ENCODE results near the gene TULP4.
"Not testable (repeated sequence)": the region's sequence is repeated elsewhere in the genome, so short reads cannot be mapped to it uniquely, and the experiment has no call there.

TULP4 gene

DNA sequence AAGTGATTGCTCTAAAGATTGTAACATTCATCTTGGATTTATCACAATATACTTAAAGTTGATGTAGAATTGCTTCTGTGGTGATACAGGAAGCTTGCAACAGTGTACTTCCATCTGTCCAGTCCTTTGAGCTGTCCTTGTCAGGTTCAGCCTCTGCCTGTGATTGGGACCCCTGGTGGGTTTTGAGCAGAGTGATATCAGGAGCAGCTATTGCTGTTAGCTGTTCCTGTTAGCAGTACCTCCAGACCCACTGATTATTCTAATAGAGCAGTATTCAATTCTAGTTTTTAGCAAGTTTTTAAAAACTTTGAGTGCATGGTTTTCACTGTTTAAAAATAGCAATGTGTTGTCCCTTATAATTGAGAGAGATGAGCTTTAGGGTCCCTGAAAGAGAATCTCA, 48.8 kb downstream of the TULP4 start:
- no peak for DNase-seq

DNA sequence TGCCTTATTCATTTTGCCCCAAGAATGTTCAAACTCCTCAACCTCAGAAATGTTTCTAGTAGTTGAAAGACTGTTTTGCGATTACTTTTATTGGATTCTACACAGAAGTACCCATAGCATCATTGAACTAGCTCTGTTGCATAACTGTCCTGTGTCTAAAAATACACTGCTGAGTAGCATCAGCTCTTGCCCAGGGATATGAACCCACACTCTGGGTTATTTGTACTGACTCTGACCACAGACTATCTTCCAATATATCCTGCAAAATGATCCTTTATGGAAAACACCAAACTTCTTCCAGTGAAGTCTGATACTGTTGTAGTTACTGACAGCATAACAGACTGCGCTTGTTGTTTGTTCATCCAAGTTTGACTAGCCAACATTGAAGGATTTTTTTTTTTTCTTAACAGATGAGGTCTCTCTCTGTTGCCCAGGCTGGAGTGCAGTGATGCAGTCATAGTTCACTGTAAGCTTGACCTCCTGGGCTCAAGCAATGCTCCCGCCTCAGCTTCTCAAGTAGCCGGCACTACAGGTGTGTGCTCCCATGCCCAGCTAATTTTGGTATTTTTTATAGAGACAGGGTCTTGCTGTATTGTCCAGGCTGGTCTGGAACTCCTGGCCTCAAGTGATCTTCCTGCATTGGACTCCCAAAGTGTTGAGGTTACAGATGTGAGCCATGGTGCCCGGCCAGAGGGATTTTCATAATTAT, 49.9 kb downstream of the TULP4 start:
- DNase-seq: no peak

DNA sequence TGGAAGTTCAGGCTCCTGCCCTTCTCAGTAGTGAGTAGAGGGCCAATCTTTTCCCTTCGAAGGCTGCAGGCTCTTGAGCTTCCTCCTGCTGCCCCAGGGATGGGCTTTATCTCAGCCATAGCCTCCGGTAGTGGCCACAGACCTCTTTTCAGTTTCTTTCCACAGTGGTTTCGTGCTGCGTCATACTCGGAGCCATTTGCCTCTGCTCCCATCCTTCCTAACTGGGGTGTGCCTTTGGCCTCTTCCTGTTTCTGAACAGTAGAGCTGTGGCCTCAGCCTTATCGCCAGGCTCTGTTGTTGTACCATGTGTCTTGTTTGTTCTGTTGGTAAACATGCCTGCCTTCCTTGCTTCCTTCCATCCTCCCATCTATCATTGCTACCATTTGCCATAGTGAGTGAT, 54.1 kb downstream of the TULP4 start:
- no peak for DNase-seq

DNA sequence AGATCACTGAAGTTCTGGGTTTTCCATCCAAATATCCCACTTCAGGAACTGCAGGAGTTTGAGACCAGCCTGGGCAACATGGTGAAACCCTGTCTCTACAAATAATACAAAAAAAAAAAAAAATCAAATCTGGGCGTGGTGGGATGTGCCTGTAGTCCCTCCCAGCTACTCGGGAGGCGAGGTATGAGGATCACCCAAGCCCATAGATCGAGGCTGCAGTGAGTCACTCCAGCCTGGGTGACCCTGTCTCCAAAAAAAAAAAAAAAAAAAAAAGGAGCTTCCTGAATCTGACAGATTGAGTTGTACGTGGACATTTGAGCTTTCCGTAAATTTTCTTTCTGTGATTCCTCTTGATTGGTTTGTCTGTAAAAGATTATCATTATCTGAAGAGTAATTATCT, 55.6 kb downstream of the TULP4 start:
- no peak for DNase-seq

DNA sequence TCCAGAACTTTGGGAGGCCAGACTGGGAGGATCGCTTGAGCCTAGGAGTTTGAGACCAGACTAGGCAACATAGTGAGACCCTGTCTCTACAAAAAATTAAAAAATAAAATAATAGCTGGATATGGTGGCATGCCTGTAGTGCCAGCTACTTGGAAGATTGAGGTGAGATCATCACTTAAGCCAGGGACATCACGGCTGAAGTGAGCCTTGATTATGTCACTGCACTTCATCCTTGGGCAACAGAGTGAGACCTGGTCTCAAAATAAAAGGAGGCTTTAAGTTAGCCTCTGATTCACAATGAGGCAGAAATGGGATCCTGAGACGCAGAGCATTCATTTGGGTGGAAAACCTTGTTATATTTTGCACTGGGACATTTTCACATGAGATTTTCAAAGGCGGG, 57.0 kb downstream of the TULP4 start:
- no peak for DNase-seq

DNA sequence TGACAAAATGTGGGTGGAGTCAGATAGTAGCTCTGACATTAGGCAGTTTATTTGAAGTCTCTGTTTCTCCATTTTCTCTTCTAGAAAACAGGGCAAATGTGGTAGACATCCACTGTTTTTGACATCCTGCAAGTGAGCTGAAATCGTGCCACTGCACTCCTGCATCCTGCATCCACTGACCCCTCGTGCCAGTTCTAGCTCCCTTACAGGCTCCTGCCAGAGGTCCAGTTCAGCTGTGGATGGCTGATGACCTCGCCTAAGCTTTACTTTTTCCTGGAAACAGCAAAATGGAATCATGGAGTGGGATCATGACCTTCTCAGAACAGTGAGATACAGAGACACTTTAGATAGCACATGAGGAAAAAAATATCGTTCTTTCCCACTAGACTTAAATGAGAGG, 58.5 kb downstream of the TULP4 start:
- DNase-seq: no peak

DNA sequence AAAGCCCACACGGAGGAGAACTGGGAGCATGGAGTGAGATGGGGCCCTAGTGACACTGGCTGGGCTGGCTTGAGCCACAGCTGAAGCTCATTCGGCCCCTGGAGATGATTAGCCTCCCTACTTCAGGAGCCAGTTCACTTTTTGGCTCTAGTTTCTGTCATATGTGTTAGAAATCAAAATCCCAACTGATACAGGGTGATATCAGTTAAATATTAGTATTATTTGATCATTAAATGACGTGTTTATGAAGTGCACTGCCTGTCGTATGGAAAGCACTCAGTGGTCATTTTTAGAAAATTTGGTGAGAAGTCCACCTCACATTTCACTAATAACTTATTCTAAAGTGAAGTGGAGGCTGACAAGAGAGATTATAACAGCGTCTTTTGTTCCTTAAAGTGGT, 59.0 kb downstream of the TULP4 start:
- DNase-seq: no peak

DNA sequence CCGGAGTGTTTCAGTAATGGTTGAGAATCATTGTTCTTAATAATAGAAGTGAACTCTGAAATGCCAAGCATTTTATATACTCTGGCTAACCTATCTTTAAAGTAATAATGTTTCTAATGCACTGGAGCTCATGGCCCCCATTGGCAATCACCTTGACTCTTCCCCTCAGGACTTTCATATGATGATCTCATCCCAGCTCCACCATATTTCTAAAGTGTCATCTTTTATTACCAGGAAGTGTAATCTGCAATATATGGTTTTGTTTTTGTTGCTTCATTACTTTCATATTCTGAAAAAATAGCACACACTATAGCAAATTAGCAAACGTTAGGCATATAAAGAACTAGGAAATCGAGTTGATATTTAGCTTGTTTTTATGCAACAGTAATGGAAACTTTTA, 60.3 kb downstream of the TULP4 start:
- DNase-seq: no peak

DNA sequence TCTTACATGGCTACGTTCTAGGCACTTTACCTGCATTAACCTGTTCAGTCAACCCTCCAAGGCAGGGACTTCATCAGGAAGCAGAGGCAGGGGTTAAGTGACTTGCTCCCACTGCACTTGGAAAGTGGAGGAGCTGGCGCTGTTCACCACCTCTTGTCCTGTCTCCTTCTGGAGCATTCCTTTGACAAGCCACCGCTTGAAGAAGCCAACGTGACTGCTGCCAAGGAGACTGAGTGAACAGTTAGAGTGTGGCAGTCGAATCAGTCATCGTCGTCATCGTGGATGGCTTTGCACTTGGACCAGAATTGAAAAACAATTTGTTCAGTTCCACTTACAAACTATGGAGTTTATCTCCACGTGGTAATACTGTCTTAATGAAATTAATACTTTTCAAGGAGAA, 60.9 kb downstream of the TULP4 start:
- no peak for DNase-seq

DNA sequence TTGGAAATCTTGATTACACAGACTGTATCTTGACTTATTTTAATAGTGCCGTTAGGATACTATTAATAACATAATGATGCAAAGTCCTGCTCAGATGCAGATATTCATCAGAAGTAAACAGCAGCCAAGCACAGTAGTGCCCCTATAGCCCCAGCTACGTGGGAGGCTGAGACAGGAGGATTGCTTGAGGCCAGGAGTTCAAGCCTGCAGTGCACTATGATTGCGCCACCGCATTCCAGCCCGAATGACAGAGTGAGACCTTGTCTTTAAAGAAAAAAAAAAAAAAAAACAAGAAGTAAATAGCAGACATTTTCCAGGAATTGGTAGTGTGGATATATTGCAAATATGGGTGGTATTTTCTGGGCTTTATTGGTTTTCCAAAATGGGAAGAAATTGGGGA, 61.8 kb downstream of the TULP4 start:
- DNase-seq: no peak

DNA sequence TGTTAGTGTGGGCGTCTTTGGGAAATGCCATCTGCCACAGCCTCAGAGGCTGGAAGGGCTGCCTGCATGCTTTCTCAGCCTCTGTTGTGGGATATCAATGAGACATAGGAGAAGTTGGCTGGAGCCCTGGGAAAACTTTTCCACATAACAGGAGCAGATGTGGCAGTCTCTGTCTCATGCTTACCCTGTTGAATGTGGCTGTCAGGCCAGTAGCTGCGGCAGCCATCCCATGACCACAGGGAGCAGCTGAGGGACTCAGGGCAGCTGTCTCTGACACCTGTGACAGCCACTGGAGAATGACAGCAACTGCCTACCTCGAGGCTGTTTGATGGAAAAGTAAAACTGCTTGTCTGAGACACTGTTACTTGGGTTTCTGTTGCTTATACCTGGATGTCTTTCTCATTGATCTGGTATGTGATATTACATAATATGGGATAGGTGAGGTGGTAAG, 64.4 kb downstream of the TULP4 start:
- DNase-seq: no peak

DNA sequence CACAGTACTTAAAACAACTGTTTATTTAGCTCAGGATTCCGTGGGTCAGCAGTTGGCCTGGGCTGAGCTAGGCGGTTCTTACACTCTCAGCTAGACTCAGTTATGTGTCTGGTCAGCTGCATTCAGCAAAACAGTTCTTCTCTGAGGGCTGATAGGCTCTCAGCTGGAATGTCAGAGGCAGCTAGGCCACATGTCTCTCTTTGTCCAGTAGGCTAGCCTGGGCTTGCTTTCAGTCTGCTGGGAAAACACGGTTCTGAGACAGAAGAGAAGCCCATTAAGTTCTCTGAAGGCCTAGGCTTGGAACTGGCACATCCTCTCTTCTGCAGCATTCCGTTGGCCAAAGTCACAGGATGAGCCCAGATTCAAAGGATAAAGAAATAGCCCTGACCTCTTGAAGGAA, 65.6 kb downstream of the TULP4 start:
- DNase-seq: no peak

DNA sequence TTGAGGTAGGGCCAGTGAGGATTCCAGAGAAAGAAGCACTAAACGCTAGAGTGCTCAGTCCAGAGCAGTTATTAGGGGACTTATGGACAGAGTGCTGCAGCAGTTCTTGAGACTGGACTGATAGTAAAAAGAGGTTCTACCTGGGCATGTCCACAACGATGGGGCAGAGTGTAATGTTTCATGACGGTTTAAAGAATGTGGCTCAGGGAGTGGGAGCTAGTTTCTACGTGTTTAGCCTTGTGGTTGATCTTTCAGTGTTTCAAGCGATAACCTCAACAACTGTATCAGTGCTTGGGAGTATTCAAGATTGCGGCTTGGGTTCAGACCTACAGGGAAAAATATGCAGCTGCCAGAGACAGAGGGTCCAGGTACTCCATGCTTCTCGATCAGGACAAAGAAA, 67.1 kb downstream of the TULP4 start:
- no peak for DNase-seq

DNA sequence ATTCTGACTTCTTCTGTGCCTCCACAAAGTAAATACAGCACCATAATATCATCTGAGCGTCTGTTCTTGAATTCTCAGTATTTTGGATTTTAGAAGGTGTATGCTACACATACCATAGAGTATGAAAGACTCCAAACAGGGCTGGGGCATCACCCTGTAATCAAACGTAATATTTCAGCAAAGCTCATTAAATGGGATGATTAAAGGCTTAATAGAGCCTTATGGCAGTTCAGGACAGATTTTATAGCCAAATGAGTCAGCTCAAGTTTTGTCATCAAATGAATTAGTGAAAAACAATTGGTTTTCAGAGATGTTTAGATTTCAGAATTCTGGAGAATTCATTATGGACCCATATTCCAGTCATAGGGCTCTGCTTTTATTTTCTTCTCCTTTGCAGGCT, 68.9 kb downstream of the TULP4 start:
- DNase-seq: no peak

DNA sequence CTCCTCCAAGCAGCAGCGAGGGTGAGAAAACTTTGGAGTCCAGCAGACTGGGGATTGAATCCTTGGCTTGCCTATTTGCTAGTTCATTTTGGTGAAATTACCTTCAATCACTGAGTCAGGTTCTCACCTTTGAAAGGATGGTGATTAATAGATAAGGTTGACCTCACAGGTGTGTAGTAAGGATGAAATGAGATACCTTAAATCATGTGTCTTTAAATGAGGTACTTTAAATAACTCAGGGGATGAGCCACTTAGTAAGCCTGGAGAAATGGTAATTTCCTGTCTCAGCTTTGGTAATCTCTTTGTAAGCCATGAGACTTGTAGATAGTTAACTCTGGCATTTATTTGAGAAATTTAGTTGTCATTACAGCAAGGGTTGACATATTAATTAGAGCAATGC, 70.2 kb downstream of the TULP4 start:
- no peak for DNase-seq

DNA sequence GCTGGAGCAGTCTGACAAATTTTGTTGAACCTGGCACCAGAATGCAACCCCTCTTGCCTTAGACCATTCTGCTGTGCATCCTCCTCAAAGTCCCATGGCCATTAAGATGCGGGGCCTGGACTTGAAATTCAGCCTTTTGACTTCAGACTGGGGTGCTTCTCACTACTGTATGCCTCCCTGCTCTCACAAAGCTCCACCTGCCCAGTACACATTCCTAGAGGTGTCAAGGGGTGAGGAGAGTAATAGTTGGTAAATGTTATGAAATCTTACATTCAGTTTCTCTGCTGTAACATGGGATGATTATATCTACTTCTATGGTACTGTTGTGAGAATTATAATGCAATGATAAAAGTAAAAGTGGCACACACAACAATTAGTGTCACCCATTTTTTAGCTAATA, 70.8 kb downstream of the TULP4 start:
- DNase-seq: no peak

DNA sequence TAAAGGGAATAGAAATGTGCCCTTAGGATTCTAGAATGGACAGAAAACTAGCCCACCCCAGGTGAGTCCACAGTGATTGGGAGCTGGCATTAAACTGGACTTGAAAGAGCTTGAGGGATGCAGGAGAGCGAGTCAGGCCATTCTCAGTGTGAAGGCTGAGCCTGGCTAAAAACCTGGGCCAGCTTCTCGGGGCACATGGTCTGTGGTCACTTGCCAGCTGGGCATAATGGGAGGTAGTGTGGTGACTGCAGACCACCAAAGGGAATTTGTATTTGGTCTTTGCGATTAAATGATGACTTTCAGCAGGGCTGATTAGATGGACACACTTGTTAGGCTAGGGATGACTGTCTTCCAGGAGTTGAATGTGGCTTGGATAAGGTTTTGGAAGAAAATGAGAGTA, 71.3 kb downstream of the TULP4 start:
- DNase-seq: no peak

DNA sequence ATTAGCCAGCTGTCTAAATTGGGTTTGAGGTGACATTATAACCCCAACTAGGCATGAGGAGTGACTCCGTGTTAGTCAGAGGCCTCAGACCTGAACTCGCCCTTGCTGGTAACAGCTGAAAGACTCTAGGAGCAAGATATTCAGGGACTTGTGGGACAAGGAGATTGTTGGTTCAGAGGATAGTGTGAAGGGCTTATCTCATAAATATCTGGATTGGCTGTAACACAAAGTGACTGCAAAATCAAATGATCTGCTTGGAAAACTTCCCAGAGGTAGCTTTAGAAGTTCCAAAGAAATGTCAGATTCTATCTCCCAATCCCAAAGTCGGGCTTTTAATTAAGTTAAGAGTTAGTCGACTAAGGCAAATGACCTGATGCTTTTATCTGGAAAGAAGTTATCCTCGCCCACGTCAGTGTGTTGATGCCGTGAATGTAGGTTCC, 72.4 kb downstream of the TULP4 start:
- no peak for DNase-seq

DNA sequence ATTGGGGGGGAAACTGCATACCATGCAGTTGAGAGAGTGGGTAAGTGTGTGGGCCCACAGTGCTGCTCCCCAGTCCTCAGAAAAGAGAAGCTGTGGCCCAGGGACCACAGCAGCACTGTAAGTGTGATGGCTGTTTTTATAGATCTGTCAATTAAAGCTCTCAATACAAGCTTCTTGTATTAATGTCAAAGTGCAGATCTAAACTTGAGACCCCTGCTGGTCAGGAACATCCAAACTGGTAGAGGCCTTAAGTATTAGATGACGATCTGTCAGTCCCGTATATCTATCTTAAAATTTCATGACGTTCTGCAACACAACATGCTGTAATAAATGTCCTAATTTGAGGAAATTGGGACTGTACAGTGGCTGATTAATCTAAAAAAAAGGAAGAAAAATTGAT, 74.8 kb downstream of the TULP4 start:
- DNase-seq: no peak

DNA sequence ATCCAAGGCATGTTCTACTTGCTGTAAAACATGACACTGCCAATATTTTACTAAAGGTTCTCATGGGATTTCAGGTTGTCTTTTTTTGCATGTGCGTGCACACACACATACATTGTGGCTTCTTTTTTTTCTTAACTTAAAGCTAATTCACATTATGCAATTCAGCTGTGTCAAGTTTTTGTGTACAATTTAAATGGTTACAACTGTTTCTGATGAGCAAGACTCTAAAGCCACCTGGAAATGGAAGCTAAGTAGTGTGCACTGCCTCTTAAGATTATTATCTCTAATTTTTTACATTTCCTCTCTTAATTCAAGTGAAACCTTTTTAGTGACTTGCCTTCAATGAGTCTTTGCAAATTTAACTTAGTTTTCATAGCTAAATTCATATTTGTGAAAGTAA, 75.3 kb downstream of the TULP4 start:
- no peak for DNase-seq

DNA sequence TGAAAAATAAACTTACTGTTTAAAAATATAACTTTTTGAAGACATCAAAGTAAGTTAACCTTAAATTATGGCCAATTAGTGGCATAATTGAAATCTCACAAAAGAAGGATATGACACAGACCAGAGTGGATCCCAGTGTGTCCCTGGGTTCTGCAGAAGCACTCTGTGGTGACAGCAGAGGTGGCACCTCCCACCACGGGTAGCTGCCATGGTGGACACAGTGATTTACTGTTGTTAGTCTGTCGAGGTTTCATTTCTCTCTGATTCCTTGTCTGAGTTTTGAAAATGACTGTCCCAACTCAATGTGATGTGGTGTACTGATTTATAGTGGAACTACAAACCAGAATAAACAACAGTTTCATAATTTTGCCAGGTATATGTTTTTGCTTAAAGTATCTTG, 76.5 kb downstream of the TULP4 start:
- no peak for DNase-seq

DNA sequence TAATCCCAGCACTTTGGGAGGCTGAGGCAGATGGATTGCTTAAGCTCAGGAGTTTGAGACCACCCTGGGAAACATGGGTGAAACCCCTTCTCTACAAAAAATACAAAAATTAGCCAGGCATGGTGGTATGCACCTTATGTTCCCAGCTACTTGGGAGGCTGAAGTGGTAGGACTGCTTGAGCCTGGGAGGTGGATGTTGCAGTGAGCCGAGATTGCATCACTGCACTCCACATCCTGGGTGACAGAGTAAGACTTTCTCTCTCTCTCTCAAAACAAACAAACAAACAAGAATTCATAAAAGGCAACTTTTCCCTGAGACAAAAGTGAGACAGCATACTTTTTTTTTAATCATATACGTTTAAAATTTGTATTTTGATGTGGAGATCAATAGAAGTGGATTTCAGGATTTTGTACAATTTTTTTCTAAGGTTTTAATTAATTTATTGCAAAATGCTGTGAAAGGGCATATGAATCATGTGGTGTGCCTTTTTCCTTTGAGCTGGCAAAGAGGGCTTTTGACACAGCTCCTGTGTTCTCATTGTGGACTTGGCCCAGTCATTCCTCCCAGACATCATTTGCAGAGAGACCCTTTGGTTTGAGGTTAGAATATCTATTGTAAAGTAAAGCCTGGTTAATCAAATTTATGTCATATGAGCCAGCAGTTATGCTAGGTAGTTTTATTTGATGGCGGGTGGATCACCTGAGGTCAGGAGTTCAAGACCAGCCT, 77.1 kb downstream of the TULP4 start:
- no peak for DNase-seq

DNA sequence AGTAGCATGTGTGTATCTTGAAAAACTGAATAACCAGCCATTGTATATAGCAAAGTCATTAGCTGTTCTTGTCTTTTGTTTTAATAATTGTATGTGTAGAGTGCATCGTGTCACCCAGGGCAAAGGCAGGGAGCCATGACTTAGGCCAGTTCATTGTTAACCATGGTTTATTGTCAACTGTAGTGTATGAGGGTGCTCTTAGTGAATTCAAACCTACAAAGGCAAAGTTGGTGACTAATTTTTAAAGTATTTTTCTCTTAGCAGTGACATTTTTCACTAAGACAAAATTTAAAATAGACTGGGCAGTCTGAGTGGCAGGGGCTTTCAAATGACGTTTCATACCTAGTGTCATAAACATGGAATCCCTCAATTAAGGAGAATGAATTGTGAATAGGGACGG, 79.0 kb downstream of the TULP4 start:
- no peak for DNase-seq

DNA sequence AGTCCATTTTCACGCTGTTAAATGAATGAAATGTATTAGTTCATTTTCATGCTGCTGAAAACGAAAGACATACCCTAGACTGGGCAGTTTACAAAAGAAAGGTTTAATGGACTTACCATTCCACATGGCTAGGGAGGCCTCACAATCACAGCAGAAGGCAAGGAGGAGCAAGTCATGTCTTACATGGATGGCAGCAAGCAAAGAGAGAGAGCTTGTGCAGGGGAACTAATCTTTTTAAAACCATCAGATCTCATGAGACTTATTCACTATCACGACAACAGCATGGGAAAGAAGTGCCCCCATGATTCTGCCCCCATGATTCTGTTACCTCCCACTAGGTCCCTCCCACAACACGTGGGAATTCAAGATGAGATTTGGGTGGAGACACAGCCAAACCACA, 79.7 kb downstream of the TULP4 start:
- not testable (repeated sequence) for DNase-seq

DNA sequence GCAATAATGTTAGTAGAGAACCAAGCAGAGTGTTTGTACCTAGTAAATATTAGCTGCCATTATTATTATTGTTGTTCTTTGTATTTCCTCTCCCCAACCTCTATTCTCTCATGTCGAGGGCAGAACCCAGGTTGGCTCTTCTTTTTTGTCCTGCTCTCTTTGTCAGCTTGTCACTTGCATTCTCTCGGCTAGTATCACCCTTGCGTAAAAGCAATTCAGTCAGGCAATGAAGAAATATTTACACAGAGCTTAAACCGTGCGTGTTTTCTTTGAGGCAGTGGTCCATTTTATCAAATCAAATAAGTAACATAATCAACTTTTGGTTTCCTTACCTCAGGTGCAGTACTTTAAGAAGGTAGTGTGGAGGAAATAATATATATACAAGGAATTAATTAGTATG, 83.9 kb downstream of the TULP4 start:
- DNase-seq: no peak
